NCI-H1105 treated with DMSO at 0.1 percent for 48 hours (cell line): ENCODE results near the gene GJD3.

ENCODE experiments used
- DNase-seq: peaks from one replicate; lab custom pipeline; 2025; lab: John Stamatoyannopoulos, UW

The GJD3 gene

DNA sequence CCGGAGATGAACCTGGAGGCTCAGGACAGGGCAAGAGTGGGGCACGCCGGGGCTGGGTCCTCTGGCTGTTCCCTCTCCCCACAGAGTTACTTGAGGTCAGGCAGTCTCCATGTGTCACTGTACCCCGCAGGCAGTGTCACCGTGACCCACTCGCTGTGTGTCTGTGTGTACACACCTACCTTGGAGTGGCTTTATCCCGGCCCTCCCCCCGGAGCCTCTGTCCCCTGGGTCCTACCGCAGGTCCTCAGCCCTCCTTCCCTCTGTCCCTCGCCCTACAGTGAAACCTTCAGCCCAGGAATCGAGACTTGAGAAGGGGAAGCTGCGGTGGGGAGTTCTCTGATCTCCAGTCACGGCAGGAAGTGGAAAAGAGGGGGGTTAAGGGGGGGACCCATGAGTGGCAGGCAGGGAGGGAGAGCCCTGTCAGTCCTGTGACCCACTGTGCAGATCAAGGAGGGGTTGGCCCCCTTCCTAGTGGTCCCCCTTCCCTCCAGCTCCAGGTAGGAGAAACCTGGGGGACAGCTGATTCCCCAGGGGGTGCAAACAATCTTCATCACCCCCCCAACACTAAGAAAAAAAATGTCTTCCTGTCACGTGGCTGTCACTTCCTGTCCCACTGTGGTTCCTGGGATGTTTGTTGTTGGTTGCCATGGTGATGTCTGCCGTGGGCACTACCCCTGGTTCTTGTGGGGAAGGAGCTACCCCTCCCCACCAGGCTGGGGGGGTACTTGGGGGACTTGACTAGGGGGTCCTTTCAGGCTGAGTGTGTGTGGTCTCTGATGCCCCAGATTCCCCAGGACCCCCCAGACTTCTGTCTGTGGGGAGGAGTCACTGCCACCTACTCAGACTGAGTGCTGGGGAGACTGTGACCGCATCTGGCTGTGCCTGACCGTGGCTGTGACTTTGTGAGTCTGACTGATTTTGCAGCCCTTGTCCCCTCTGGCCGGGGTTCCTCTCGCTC, 41.9 kb downstream of the GJD3 start:
- no peak for DNase-seq

DNA sequence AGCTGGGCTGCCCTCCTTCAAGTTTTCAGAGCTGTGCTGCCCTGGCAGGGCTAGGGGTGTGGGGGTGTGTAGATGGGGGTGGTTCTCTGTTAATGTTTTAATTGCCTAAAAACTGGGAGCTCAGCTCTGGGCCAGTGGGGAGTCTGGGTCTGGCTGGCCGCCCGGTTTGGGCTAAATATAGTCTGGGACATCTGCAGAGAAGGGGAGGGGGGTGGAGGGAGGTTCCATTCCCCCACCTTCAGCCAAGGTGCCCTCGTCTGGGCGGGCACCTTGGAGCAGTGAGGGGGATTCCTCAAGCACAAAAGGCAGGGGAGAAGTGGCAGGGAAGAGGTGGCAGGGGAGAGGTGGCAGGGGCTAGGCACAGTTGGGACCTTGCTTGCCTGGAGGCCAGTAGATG, 42.6 kb downstream of the GJD3 start:
- DNase-seq = no peak

DNA sequence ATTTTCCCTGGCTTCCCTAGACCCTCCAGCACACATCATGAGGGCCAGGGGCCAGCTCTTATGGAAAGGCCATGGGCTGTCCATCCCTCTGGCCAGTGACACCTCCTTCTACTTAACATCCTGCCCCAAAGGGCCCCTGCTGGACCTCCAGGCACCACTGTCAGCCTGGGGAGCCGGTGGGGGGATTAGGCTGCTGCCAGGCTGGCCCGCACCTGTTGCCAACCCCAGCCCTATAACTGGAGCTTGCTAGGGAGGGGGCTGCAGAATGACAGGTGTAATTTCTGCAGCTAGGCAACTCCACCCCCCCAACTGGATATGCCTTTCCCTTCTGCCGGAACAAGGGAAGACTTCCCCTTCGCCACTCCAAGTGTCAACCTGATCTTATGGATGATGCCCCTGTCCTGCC, 43.0 kb downstream of the GJD3 start:
- no peak for DNase-seq

DNA sequence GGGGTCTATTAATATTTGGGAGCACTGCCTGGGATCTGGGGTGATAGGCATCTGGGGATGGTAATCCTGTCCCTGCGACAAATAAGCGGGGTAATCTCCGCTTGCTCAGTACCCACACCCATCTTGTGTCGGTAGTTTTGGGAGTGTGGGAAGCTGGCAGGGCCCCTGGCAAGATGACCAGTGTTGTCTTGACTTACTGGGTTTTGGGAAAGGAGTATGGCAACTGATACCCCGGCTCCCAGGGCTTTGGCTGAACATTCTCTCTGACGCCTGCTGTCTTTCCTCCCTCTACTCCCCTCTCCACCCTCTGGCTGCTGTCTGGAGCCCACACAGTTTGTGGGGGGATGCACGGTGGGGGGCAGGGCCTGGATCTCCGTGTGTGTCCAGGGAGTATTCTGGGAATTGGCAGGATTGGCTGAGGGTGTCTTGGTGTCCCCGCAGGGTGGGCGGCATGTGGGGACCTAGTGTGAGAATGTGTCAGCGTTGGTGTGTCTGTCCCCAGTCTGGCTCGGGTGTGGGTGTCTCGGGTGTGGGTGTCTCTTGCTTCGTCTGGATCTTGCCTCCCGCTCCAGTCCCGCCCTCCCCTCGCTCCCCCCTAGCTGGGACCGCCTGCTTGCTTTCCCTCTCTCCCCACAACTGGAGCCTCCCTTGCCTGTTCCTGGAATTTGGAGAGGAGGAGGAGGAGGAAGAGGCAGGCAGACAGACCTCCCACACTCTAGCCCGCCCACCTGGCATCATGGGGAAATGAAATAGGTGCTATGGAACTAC, 43.6 kb downstream of the GJD3 start:
- no peak for DNase-seq

DNA sequence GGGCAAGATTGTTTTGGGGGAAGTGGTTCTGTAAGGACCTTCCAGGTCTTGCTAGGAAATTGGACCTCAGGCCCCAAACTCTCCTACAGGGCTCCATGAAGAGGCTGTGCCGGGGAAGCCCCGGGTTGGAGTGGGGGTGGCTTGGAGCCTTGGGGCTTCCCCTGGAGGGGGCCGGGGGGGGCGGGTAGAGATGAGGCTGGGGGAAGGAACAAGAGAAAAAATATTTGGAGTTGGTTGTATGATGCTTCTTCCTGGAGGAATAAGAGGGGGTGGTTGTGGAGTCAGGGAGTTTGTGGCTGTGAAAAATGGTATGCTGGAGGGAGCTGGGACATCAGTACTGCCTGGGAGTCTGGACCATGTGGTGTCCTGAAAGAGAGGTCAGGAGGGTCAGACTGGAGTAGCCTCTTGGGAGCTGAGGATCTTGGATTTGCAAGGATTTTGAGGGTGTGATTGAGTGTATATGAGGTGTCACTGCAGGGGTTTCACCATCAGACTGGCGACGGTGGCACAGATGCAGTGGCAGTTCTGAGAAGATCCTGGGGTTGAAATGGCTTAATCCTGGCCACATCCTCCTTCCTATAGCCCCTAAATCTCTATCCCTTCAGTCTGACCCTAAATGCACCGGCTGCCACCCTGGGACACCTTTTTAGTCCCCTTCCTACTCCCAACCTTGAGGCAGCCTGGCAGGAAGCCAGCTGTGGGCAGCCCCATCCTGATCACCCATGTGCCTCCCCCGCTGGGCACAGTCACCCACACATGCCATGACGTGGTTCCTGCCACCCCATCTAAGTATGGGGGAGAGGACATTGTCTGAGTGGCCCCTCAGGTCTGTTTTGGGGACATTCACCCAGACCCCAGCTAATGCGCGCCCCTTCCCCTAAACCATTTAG, 44.6 kb downstream of the GJD3 start:
- DNase-seq = no peak

DNA sequence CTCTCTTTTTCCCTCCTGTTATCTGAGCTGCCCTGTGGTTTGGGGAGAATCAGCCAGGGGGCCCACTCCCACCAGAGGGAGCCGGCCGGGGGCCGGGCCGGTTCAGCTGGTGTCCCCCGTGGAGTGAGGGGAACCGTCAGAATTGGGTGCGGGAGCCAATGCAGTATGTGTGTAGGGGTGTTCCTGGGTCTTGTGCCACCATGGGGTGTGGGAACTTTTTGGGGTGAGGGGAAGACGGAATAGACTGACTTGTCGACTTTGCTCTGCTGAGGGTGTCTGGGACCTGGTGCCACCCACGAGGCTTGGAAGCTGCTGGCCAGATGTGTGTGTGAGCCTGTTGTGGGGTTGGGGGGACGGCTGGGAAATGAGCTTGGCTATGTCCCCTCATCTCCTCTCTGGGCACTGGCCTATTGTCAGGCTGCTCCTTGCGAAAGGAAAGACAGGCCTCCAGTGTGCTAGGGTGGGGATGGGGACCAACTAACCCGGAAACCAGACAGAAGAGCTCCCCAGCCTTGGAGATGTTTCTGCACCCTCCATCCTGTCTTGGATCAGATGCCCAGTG, 45.6 kb downstream of the GJD3 start:
- DNase-seq = no peak

DNA sequence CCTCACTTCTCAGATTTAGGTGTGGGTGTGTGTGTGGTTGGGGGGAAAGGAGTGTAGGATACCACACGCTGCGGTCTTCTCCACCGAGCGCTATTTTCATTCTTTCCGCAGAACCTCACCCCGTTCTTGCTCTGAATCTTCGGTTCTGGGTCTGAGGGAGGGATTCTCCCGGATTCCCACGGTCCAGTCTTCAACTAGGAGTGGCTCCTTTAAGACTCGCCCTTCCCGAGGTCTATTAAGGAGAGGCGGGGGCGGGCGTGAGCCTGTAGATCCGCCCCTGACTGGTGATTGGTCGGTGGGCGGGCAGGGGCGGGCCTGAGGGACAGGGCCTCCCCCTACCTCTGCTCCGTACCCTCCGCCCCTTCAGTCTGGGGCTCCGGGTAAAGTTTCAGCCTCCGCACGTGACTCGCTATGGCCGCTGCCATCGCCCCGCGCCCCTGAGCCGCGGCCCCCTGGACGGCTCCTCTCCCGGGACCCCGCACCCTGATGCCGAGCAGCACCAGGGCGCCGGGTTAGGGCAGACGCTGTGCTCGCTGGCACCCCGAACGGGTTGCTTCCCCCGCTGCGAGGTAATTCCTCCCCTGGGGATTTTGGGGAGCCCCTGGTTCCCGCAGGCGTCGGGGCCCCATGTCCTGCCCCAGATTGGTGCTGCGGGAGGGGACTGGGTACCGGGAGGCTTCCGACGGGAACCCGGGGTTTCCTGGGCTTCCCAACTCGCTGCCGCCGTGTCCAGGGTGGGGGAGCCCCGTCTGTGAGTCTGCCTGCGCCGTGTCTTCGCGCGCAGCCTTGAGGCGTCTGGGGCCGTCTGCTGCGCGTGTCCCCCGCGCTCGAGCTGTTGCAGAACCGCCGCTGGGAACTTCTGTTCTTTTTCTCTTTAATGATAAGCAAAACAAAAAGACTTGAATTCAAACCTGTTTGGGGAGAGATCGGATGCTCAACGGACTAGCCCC, 46.4 kb downstream of the GJD3 start:
- DNase-seq = peak; percentile 81

DNA sequence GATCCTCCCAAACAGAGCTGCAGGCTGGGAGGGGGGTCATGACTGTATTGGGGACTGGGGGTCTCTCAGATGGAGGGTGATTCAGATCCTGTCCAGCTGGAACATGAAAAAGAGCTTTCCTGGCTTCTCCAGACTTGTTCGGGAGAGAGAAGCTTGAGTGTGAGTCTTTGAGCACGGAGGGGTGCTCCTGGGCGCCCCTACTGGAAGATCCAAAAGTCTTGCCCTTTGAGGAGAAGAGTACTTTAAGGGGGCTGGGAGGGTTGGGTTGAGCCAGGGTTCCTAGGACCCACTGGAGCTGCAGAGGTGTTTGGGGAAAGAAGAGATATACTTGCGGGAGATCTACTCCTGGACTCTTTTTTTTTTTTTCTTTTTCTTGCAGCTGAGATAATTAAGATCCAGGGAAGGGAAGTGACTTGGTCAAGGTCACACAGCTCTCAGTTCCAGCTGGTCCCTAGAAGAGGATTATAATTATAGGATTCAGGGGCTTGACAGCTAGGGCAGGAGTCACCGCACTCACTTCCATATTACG, 47.1 kb downstream of the GJD3 start:
- no peak for DNase-seq

DNA sequence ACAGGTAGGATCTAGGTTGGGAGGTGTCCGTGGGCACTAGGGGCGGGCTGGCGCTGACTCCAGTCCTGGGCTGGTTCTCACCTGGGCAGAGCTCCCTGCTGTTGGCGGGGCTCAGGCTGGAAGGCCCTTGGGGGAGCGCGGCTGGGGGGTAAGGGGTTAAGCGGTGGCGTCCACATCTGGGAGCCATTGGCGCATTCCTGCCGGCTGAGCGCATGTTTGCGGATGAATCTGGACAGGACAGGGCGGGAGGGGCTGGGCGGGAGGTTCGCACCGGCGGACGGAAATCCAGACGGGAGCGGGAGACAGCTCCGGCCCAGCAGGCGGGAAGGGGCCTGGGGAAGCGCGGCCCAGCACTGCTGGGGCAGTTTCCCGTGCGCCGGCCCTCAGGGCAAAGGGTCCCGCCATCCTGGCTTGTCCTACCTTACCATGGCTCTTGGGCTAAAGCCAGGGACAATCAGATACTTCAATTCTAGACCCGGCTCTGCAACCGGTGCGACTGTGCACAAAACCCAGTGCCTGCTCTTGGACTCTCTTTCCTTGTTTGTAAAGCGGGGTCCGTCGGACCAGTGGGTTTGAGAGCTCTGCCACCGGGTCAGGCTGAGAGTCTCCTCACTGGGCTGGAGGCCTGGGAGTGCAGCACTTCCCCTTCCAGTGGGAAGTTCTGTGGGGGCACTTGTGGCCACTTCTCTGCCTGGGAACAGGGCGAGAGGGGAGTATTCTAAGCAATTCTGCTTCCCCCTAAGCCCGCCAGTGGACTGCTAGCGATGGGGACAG, 47.8 kb downstream of the GJD3 start:
- DNase-seq = no peak

DNA sequence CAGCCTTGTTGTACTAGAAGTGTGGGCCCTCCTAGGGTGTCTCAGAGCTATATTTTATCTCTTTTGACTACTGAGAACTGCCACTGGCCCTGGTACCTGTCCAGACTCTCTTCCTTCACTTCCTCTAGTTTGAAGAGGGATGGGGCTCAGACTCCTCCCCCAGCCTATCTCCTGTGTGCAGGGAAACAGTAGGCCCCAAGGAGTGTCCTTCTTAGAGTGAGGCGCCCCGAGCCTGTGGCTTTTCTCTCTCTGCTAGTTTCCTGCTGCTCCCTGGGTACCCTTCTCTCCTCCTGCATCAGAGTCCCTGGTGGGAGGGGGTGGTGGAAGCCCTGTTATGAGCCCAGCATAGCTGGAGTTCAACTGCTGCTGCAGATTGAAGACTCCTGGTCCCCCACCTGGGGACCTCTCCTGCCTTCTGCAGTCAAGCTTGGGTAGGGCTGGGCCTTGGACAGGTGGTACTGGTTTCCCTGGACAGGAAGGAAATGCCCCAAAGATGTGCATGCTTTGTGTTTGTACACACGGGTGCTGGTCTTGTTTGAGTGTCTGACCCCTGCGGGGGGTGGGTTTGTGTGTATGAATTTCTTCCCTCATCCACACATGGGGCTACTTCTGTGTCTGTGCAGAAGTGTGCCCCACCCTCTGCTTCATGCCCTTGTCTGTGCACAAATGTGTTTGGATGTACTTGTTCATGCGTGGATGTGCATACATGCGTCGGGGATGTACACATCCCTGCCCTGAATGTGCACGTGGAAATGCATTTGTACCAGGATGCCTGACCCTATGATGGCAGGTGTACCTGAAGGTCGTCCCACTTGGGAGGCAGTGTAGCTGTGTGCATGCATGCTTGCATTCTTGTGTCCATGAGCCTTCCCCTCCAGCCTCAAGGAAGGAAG, 48.6 kb downstream of the GJD3 start:
- no peak for DNase-seq

DNA sequence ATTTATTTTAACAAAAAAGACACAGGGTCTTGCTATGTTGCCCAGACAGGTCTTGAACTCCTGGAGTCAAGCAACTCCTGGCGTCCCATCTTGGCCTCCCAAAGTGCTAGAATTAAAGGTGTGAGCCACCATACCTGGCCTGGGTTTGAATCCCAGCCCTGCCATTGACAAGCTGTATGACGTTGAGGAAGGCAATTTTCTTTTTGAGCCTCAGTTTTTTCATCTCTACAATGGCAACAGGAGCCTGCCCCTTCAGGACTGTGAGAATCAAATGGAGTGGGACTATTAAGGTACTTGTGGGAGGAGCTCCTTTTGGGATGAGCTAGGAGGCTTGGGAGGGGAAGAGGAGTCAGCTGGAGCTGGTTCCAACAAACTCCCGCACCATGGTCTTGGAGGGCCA, 49.3 kb downstream of the GJD3 start:
- no peak for DNase-seq

DNA sequence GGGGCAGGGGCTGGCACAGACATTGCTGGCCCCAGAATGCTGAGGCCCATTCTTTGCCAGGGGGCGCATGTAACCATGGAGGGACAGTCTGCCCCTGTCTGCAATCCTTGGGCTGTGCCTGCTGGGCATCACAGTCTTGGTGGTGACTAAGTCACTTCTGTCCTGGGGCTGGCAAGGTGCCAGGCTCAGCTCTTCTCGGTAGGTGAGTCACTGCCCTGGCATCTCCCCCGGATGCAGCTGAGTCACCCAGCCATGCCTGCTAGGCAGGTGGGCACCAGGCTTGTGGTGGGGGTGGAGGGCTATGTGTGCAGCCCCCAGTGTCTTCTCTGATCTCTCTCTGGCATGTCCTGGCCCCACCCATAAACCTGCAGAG, 50.0 kb downstream of the GJD3 start:
- peak; percentile 85 for DNase-seq

DNA sequence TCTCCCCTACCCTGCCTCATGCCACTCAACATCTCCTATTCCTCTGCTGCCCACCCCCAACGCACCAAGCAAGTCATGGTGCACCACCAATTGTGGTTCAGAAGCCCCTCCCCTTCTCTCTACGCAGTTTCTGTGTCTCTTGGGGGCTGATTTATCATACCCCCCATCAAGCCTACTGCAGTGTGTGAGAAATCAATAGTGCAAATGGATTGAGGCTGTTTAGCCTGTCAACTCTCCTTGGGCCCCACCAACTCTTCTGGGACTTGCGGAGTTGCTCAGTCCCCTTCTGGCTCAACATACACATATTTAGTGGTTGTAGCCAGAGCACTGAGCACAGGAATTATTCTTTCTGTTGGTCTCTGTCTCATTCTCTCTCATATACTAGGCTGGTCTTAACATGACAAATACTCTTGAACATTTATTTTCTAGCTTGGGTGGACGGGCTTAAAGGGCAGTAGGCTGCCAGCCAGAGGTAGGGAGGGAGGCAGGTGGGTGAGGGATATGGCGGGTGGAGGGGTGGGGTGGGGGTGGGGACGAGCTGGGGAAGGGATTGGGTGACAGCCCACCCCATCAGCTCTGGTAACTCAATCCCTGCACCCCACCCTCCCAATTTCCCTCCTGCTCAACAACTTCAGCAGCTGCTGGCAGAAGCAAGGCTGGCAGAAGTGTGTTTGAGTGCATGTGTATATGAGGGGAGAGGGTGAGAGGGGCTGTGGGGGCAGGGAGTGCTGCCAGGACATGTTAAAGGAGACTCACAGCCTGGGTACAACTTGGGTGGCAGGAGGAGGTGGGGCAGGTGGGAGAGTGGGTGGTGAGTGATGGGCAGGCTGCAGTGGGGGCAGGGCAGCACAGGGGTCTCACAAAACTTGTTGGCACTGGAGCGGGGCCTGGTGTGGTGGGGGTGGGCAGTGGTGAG, 50.6 kb downstream of the GJD3 start:
- DNase-seq = peak; percentile 93
